Heart right ventricle (tissue), 16 donors: ENCODE measurements around the gene STX16. TPM values are rescaled to one million over a fixed set of nuclear protein-coding genes. Genes with fewer than 3 reads are reported as not detected.

Experiments used
- ATAC-seq, 8 donors: fragments of 200-7000 bp; cut with Tn5 transposase; one replicate each; pipeline ENCODE4 v1.9.1; 2020; ENCODE audit warnings: mild to moderate bottlenecking in 8 of 8, moderate library complexity in 8 of 8, moderate number of reproducible peaks in 1 of 8
- DNase-seq, 2 donors: peaks; one replicate each; pipeline ENCODE4 v3.0.0-alpha.2; 2020
- H3K27ac ChIP-seq, 10 donors: fragments of 200-600 bp; sonication (generic) in 2 of 10; one replicate each; pipeline versions ENCODE4 v1.5.0 to v1.8.0; 2020 to 2022; ENCODE audit warnings: mild to moderate bottlenecking in 3 of 10
- H3K27me3 ChIP-seq, 7 donors: fragments of 200-600 bp; one replicate each; pipeline ENCODE4 v1.8.0; 2021 to 2022; ENCODE audit warnings: mild to moderate bottlenecking in 2 of 7
- H3K36me3 ChIP-seq, 9 donors: fragments of 200-600 bp; sonication (generic) in 1 of 9; one replicate each; pipeline versions ENCODE4 v1.5.0 to v1.8.0; 2020 to 2022; ENCODE audit warnings: mild to moderate bottlenecking in 2 of 9
- H3K4me1 ChIP-seq, 9 donors: fragments of 200-600 bp; sonication (generic) in 1 of 9; one replicate each; pipeline versions ENCODE4 v1.5.0 to v1.8.0; 2020 to 2022; ENCODE audit warnings: mild to moderate bottlenecking in 4 of 9
- H3K4me3 ChIP-seq, 10 donors: fragments of 200-600 bp; sonication (generic) in 2 of 10; one replicate each; pipeline versions ENCODE4 v1.5.0 to v1.8.0; 2020 to 2022; ENCODE audit warnings: mild to moderate bottlenecking in 7 of 10, moderate library complexity in 2 of 10
- H3K9me3 ChIP-seq, 11 donors: fragments of 200-600 bp in 10 of 11; sonication (generic) in 2 of 11; one replicate each; pipeline versions ENCODE4 v1.5.0 to v1.8.0; 2013 to 2022; ENCODE audit warnings: mild to moderate bottlenecking in 2 of 11, control low read depth in 1 of 11, moderate library complexity in 1 of 11
- CTCF ChIP-seq, 9 donors: fragments of 200-600 bp; sonication (generic) in 2 of 9; IDR thresholded peaks; one replicate each; pipeline versions ENCODE4 v1.5.0 to v1.8.0; 2021 to 2022; ENCODE audit warnings: antibody characterized with exemption in 9 of 9, mild to moderate bottlenecking in 5 of 9, moderate library complexity in 1 of 9
- WGBS, 2 donors: extraction: QIAGEN DNeasy Blood & Tissue Kit; methylation state at CpG; one replicate each; pipeline ENCODE4 v1.1.7; 2013; ENCODE audit warnings: inconsistent platforms in 1 of 2; 5-methylcytosine and 5-hydroxymethylcytosine counted together
- intact Hi-C, 10 donors: fragments of 100-400 bp; cut with DNase I; formaldehyde crosslinking; loops; one replicate each; pipeline versions ENCODE4 v1.11.1 to v1.14.2; 2022
- polyA plus RNA-seq, 2 donors: library from polyadenylated mRNA; stranded (reverse); fragments of 200-250 nt; gene quantifications; one replicate each; pipeline ENCODE4 v1.2.3, GENCODE V29; 2013
- total RNA-seq, 10 donors: library from RNA; stranded (reverse); fragmentation: NEBNext Ultra II Directional in 3 of 10; extraction: Animal tissue kit (Norgen Biotek cat#: 25700) in 3 of 10; gene quantifications; one replicate each; pipeline versions ENCODE4 v1.2.1 to v1.2.4, GENCODE V29; 2021 to 2023
- donor health status: Arrhythmogenic right ventricular cardiomyopathy.
- donor health status: ischemic (EF 13 %, LVEDD 7.1; RV severe dilation, severe dysfunction).
- donor health status: healthy with polysubstance abuse.
- donor health status: DM: no; HTN: yes; CAD: no.
- donor health status: DM: no; HTN: no; CAD: no.
- donor health status: ischemic (EF 25% LVEDD 6.9; RV normal size, moderate dysfunction).
- donor health status: ischemic (EF 25% LVEDD 5.7; RV mildly dilated, moderate dysfunction).
- donor health status: healthy.
- donor health status: DM: yes; HTN: yes; CAD: no.
- donor health status: Ischemic cardiomyopathy.
- donor health status: ischemic (EF 35%, LVEDD 5.7; RV mildly dilated, moderate dysfunction).
- donor health status: nonischemic (EF 11% LVEDD 7.7; RV severe dilation, severe dysfunction).
- donor health status: DM: yes; HTN: yes; CAD: no.
- donor health status: PGD.
- donor health status: ischemic (EF 29% LVEDD 5.4; RV normal size, mild dysfunction).
- donor health status: nonischemic (EF 23%, LVEDD 6.1; RV moderate dilation, normal function).

STX16 gene
- total and polyA plus RNA-seq, 12 donors = 17.1 to 57.6 (median 27.0) TPM

DNA sequence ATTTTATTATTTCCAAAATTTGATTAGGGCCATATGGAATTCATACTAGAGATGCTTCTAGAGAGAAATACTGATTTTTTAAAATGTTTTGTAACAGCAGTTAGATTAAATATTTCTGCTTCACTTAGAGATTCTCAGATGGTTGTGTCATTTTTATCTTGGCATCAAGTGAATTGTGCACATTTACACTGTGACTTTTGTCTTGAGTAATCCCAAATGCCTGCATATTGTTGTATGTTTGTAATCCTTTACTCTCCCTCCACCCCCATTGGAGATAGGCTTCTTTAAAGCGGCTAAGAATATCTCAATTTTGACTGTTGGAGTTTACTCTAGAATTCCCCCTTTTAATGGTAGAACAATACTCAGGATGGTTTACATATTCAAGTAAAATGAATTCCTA lies 19.0 kb downstream of the STX16 start:
- peaks cover 0 to 92% (median 64%) of the 10 kb centered on the region in 9 donors for H3K36me3 ChIP-seq
- no peak overlapping the region for H3K4me3 ChIP-seq
- no peaks in the 10 kb centered on the region for H3K9me3 ChIP-seq
- no peak for TF ChIP-seq CTCF (IDR thresholded peaks at IDR 0.05)
- intact Hi-C loops = no loop called here
- DNase-seq (no peak), ATAC-seq (no peak)
- no peaks in the 10 kb centered on the region for H3K4me1 ChIP-seq
- H3K27ac ChIP-seq = no peak overlapping the region
- no peaks in the 10 kb centered on the region for H3K27me3 ChIP-seq
- 83 to 91% methylated on average over 1 of the region's 1 CpG for WGBS, 2 donors

GRCh38 chr20:58670659-58671058 lies 19.6 kb downstream of the STX16 start:
- intact Hi-C loops = no loop called here
- Histone ChIP-seq H3K27me3 (no peaks in the 10 kb centered on the region), H3K9me3 (no peaks in the 10 kb centered on the region), H3K4me3 (no peak overlapping the region), H3K36me3 (peaks cover 0 to 97% (median 70%) of the 10 kb centered on the region in 9 donors), H3K27ac (no peak overlapping the region), H3K4me1 (no peaks in the 10 kb centered on the region)
- DNase-seq = no peak
- ATAC-seq = no peak
- TF ChIP-seq CTCF (IDR thresholded peaks at IDR 0.05) = no peak
- 52 to 62% methylated on average over 4 of the region's 4 CpGs for WGBS, 2 donors

- ATAC-seq (no peak), DNase-seq (no peak)
- intact Hi-C loops = no loop called here
- TF ChIP-seq CTCF (IDR thresholded peaks at IDR 0.05) = no peak
- Histone ChIP-seq H3K4me3 (no peak overlapping the region), H3K27ac (no peak overlapping the region), H3K4me1 (no peaks in the 10 kb centered on the region), H3K27me3 (no peaks in the 10 kb centered on the region), H3K9me3 (no peaks in the 10 kb centered on the region), H3K36me3 (peaks cover 0 to 98% (median 70%) of the 10 kb centered on the region in 9 donors)
- WGBS, 2 donors = 90 to 95% methylated on average over 9 of the region's 9 CpGs
Measured at GRCh38 chr20:58673119-58673518, 22.0 kb downstream of the STX16 start.

DNA sequence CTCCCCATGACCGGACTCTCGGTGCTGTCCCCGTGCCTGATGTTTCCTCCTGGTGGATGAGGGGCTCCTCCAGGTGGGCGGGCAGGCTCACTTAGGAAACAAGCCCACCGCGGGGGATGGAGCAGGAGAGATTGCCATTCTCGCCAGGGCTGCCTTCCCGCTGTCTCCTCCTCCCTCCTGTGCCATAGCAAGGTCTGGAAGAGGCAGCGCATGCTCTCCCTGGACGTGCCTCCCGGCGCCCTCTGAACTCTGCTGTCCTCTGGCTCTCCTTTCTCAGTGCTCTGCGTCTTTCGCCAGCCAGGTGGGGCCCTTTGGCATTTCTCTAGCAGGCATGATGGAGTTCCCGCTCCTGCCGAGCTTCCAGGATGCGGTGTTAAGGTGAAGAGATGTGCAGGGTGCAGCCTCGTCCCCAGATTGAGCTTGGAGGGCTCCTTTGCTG lies 24.1 kb downstream of the STX16 start:
- Histone ChIP-seq H3K27ac (no peak overlapping the region), H3K9me3 (no peaks in the 10 kb centered on the region), H3K27me3 (no peaks in the 10 kb centered on the region), H3K36me3 (peaks cover 0 to 98% (median 55%) of the 10 kb centered on the region in 9 donors), H3K4me1 (no peaks in the 10 kb centered on the region), H3K4me3 (no peak overlapping the region)
- TF ChIP-seq CTCF (IDR thresholded peaks at IDR 0.05) = no peak
- intact Hi-C loops = no loop called here
- no peak for DNase-seq
- 90% methylated on average over 18 of the region's 18 CpGs for WGBS, 2 donors
- no peak for ATAC-seq
